ENCODE data around the gene LRRC8A. TPM values are rescaled to one million over a fixed set of nuclear protein-coding genes. Genes with fewer than 3 reads are reported as not detected.

Gene LRRC8A
- total and polyA plus RNA-seq, 2 of the 13 experiments (the other 11 are each of a cell fraction or from before 2014, with no cell fraction given): 16.1 to 40.6 TPM

DNA sequence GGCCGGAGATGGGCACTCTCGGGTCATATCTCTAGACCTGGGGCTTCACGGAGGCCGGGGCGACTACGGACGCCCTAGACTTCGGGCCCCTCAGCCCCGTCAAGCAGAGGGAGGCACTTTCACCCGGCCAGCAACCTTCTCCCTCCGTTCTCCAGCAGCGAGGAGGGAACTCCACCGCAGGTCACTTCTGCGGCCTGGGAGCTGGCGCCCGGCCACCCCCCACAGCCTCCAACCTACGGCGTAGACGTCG lies 65.3 kb downstream of the LRRC8A start (continued):
- TF ChIP-seq, protein P1, sequence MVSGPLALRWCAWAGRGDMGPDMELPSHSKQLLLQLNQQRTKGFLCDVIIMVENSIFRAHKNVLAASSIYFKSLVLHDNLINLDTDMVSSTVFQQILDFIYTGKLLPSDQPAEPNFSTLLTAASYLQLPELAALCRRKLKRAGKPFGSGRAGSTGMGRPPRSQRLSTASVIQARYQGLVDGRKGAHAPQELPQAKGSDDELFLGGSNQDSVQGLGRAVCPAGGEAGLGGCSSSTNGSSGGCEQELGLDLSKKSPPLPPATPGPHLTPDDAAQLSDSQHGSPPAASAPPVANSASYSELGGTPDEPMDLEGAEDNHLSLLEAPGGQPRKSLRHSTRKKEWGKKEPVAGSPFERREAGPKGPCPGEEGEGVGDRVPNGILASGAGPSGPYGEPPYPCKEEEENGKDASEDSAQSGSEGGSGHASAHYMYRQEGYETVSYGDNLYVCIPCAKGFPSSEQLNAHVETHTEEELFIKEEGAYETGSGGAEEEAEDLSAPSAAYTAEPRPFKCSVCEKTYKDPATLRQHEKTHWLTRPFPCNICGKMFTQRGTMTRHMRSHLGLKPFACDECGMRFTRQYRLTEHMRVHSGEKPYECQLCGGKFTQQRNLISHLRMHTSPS (CRISPR knock-in tag; IDR thresholded peaks at IDR 0.05; ENCODE audit: low read depth): no peak
- TF ChIP-seq SRF (IDR thresholded peaks at IDR 0.05; ENCODE audit: low read depth, low read length) (no peak), BCL6 (CRISPR knock-in tag; IDR thresholded peaks at IDR 0.05) (no peak), KLF6 (CRISPR knock-in tag; IDR thresholded peaks at IDR 0.05) (no peak), TOE1 (CRISPR knock-in tag; IDR thresholded peaks at IDR 0.05) (no peak), ZNF780A (CRISPR knock-in tag; IDR thresholded peaks at IDR 0.05) (no peak), RFX5 (IDR thresholded peaks at IDR 0.05; ENCODE audit: low read depth, low read length) (no peak), ZSCAN22 (CRISPR knock-in tag; IDR thresholded peaks at IDR 0.05) (no peak), ZNF776 (CRISPR knock-in tag; IDR thresholded peaks at IDR 0.05) (peak; percentile 65; the same call in 1 of the 2 replicates), FOXC1 (CRISPR knock-in tag; IDR thresholded peaks at IDR 0.05; ENCODE audit: borderline replicate concordance) (peak; percentile 81; the same call in 1 of the 2 replicates), ZNF326 (CRISPR knock-in tag; IDR thresholded peaks at IDR 0.05; ENCODE audit: borderline replicate concordance) (no peak), ZNF143 (CRISPR knock-in tag; IDR thresholded peaks at IDR 0.05) (no peak), HOXA3 (CRISPR knock-in tag; IDR thresholded peaks at IDR 0.05) (no peak), JDP2 (CRISPR knock-in tag; IDR thresholded peaks at IDR 0.05; ENCODE audit: borderline replicate concordance) (no peak)
- TF ChIP-seq, protein P2, sequence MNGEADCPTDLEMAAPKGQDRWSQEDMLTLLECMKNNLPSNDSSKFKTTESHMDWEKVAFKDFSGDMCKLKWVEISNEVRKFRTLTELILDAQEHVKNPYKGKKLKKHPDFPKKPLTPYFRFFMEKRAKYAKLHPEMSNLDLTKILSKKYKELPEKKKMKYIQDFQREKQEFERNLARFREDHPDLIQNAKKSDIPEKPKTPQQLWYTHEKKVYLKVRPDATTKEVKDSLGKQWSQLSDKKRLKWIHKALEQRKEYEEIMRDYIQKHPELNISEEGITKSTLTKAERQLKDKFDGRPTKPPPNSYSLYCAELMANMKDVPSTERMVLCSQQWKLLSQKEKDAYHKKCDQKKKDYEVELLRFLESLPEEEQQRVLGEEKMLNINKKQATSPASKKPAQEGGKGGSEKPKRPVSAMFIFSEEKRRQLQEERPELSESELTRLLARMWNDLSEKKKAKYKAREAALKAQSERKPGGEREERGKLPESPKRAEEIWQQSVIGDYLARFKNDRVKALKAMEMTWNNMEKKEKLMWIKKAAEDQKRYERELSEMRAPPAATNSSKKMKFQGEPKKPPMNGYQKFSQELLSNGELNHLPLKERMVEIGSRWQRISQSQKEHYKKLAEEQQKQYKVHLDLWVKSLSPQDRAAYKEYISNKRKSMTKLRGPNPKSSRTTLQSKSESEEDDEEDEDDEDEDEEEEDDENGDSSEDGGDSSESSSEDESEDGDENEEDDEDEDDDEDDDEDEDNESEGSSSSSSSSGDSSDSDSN (CRISPR knock-in tag; IDR thresholded peaks at IDR 0.05): no peak; the same call in 1 of the 2 replicates
- TF ChIP-seq, protein P3, sequence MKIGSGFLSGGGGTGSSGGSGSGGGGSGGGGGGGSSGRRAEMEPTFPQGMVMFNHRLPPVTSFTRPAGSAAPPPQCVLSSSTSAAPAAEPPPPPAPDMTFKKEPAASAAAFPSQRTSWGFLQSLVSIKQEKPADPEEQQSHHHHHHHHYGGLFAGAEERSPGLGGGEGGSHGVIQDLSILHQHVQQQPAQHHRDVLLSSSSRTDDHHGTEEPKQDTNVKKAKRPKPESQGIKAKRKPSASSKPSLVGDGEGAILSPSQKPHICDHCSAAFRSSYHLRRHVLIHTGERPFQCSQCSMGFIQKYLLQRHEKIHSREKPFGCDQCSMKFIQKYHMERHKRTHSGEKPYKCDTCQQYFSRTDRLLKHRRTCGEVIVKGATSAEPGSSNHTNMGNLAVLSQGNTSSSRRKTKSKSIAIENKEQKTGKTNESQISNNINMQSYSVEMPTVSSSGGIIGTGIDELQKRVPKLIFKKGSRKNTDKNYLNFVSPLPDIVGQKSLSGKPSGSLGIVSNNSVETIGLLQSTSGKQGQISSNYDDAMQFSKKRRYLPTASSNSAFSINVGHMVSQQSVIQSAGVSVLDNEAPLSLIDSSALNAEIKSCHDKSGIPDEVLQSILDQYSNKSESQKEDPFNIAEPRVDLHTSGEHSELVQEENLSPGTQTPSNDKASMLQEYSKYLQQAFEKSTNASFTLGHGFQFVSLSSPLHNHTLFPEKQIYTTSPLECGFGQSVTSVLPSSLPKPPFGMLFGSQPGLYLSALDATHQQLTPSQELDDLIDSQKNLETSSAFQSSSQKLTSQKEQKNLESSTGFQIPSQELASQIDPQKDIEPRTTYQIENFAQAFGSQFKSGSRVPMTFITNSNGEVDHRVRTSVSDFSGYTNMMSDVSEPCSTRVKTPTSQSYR (CRISPR knock-in tag; IDR thresholded peaks at IDR 0.05; ENCODE audit: borderline replicate concordance): no peak
- TF ChIP-seq, protein P4, sequence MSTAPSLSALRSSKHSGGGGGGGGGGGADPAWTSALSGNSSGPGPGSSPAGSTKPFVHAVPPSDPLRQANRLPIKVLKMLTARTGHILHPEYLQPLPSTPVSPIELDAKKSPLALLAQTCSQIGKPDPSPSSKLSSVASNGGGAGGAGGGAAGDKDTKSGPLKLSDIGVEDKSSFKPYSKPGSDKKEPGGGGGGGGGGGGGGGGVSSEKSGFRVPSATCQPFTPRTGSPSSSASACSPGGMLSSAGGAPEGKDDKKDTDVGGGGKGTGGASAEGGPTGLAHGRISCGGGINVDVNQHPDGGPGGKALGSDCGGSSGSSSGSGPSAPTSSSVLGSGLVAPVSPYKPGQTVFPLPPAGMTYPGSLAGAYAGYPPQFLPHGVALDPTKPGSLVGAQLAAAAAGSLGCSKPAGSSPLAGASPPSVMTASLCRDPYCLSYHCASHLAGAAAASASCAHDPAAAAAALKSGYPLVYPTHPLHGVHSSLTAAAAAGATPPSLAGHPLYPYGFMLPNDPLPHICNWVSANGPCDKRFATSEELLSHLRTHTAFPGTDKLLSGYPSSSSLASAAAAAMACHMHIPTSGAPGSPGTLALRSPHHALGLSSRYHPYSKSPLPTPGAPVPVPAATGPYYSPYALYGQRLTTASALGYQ (CRISPR knock-in tag; IDR thresholded peaks at IDR 0.05): no peak
- TF ChIP-seq, protein P5, sequence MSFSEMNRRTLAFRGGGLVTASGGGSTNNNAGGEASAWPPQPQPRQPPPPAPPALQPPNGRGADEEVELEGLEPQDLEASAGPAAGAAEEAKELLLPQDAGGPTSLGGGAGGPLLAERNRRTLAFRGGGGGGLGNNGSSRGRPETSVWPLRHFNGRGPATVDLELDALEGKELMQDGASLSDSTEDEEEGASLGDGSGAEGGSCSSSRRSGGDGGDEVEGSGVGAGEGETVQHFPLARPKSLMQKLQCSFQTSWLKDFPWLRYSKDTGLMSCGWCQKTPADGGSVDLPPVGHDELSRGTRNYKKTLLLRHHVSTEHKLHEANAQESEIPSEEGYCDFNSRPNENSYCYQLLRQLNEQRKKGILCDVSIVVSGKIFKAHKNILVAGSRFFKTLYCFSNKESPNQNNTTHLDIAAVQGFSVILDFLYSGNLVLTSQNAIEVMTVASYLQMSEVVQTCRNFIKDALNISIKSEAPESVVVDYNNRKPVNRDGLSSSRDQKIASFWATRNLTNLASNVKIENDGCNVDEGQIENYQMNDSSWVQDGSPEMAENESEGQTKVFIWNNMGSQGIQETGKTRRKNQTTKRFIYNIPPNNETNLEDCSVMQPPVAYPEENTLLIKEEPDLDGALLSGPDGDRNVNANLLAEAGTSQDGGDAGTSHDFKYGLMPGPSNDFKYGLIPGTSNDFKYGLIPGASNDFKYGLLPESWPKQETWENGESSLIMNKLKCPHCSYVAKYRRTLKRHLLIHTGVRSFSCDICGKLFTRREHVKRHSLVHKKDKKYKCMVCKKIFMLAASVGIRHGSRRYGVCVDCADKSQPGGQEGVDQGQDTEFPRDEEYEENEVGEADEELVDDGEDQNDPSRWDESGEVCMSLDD (CRISPR knock-in tag; IDR thresholded peaks at IDR 0.05; ENCODE audit: borderline replicate concordance): no peak
